Adrenal gland (tissue), 12 donors: Measurements from ENCODE around the gene BLNK. TPM values are rescaled to one million over a fixed set of nuclear protein-coding genes. Genes with fewer than 3 reads are reported as not detected.

Experiments used
- DNase-seq, 7 donors: peaks; one replicate each; pipeline ENCODE4 v3.0.0-alpha.2; 2019 to 2020
- H3K27ac ChIP-seq, 5 donors: fragments of 200-600 bp; sonication (generic) in 4 of 5; 1 replicate in 3 of 5; 2 replicates in 2 of 5; pipeline versions ENCODE4 v1.5.1 to v1.8.0; 2016 to 2020; ENCODE audit warnings: mild to moderate bottlenecking in 1 of 5
- H3K27me3 ChIP-seq: fragments of 200-600 bp; 2 replicates; pipeline ENCODE4 v1.8.0; 2021
- H3K36me3 ChIP-seq, 2 donors: fragments of 200-600 bp; replicated peaks in 1 of 2; 1 replicate in 1 of 2; 2 replicates in 1 of 2; pipeline versions ENCODE4 v1.5.1 to v1.8.0; 2018 to 2022
- H3K4me1 ChIP-seq, 2 donors: fragments of 200-600 bp; replicated peaks in 1 of 2; 1 replicate in 1 of 2; 2 replicates in 1 of 2; pipeline versions ENCODE4 v1.5.1 to v1.8.0; 2018 to 2021
- H3K4me3 ChIP-seq, 4 donors: fragments of 200-600 bp; sonication (generic) in 3 of 4; one replicate each; pipeline ENCODE4 v1.5.1; 2016 to 2018
- H3K9me3 ChIP-seq, 3 donors: fragments of 200-600 bp; sonication (generic) in 1 of 3; replicated peaks in 1 of 3; 1 replicate in 2 of 3; 2 replicates in 1 of 3; pipeline versions ENCODE4 v1.5.1 to v1.8.0; 2016 to 2021
- CTCF ChIP-seq, 6 experiments: fragments of 450-650 bp in 4 of 6; fragments of 200-600 bp in 2 of 6; sonication (generic) in 1 of 6; IDR thresholded peaks; 1 replicate in 5 of 6; 2 replicates in 1 of 6; pipeline versions ENCODE4 v1.5.1 to v1.8.0; 2016 to 2021; ENCODE audit warnings: antibody characterized with exemption in 6 of 6, mild to moderate bottlenecking in 2 of 6, moderate library complexity in 1 of 6
- POLR2A ChIP-seq, 2 donors: fragments of 450-650 bp; IDR thresholded peaks; one replicate each; pipeline ENCODE4 v1.6.1; 2017; ENCODE audit warnings: antibody characterized with exemption in 2 of 2, mild to moderate bottlenecking in 2 of 2, moderate library complexity in 1 of 2
- WGBS, 4 donors: extraction: QIAGEN DNeasy Blood & Tissue Kit in 2 of 4; methylation state at CpG; one replicate each; pipeline versions ENCODE4 v1.1.5 to v1.1.7; 2013 to 2017; 5-methylcytosine and 5-hydroxymethylcytosine counted together
- intact Hi-C, 2 donors: fragments of 100-400 bp; cut with DNase I; formaldehyde crosslinking; loops; one replicate each; pipeline versions ENCODE4 v1.14.1 to v1.15.0; 2022 to 2023
- polyA plus RNA-seq, 3 donors: library from polyadenylated mRNA; stranded (reverse); fragments of 200-250 nt in 2 of 3; fragments of 350-450 nt in 1 of 3; fragmentation: Illumina TruSeq in 1 of 3; extraction: RNeasy Lipid Tissue Mini Kit (QIAGEN cat#74804) in 1 of 3; gene quantifications; one replicate each; pipeline ENCODE4 v1.2.3, GENCODE V29; 2013 to 2014
- total RNA-seq, 9 donors: library from RNA; depleted of rRNA in 4 of 9; stranded (reverse); fragments of >200 nt in 4 of 9; fragments of 120-200 nt in 1 of 9; fragmentation: NEBNext Ultra II Directional in 1 of 9; extraction: Animal tissue kit (Norgen Biotek cat#: 25700) in 1 of 9; gene quantifications; one replicate each; pipeline versions ENCODE4 v1.1.0 to v1.2.4, GENCODE V29; 2013 to 2023
- donor health status: healthy with polysubstance abuse.
- donor health status: Bipolar disorder and iron deficiency.
- donor health status: DM: yes; HTN: yes; CAD: no.
- donor health status: DM: no; HTN: no; CAD: no.
- donor health status: DM: no; HTN: no; CAD: no.
- donor health status: DM: yes; HTN: yes; CAD: no.

BLNK gene
- total and polyA plus RNA-seq, 12 donors, result 0.72 to 8.5 (median 4.0) TPM

- no peaks in the 10 kb centered on the region for H3K27me3 ChIP-seq
- WGBS, 4 donors, result 79 to 82% (median 80%) methylated on average over 5 of the region's 5 CpGs
- peaks cover 0 to 18% of the 10 kb centered on the region in 2 donors for H3K4me1 ChIP-seq
- TF ChIP-seq POLR2A (IDR thresholded peaks at IDR 0.05) (no peak), CTCF (IDR thresholded peaks at IDR 0.05) (no peak)
- intact Hi-C loops, result no loop called here
- H3K9me3 ChIP-seq, result no peaks in the 10 kb centered on the region
- no peak overlapping the region for H3K27ac ChIP-seq
- H3K4me3 ChIP-seq, result no peak overlapping the region
- no peaks in the 10 kb centered on the region for H3K36me3 ChIP-seq
- no peak for DNase-seq
Measured at GRCh38 chr10:96254976-96255375, 16.4 kb downstream of the BLNK start.

GRCh38 chr10:96252730-96253129, 18.6 kb downstream of the BLNK start:
- no peak for TF ChIP-seq CTCF (IDR thresholded peaks at IDR 0.05)
- TF ChIP-seq POLR2A (IDR thresholded peaks at IDR 0.05), result no peak
- intact Hi-C loops, result no loop called here
- Histone ChIP-seq H3K4me3 (no peak overlapping the region), H3K36me3 (no peaks in the 10 kb centered on the region), H3K27me3 (no peaks in the 10 kb centered on the region), H3K27ac (no peak overlapping the region), H3K4me1 (peaks cover 0 to 6% of the 10 kb centered on the region in 2 donors), H3K9me3 (no peaks in the 10 kb centered on the region)
- WGBS, 4 donors, result 77 to 96% (median 83%) methylated on average over 5 of the region's 5 CpGs
- DNase-seq, result no peak

GRCh38 chr10:96250349-96250748, 21.0 kb downstream of the BLNK start:
- 48 to 65% (median 62%) methylated on average over 1 of the region's 1 CpG for WGBS, 4 donors
- Histone ChIP-seq H3K9me3 (no peaks in the 10 kb centered on the region), H3K4me1 (peaks cover 0 to 3% of the 10 kb centered on the region in 2 donors), H3K36me3 (no peaks in the 10 kb centered on the region), H3K4me3 (no peak overlapping the region), H3K27me3 (no peaks in the 10 kb centered on the region), H3K27ac (no peak overlapping the region)
- TF ChIP-seq CTCF (IDR thresholded peaks at IDR 0.05) (no peak), POLR2A (IDR thresholded peaks at IDR 0.05) (no peak)
- intact Hi-C loops, result no loop called here
- no peak for DNase-seq

GRCh38 chr10:96249264-96249663, 22.1 kb downstream of the BLNK start:
- DNase-seq, result no peak
- Histone ChIP-seq H3K4me3 (no peak overlapping the region), H3K27ac (no peak overlapping the region), H3K27me3 (no peaks in the 10 kb centered on the region), H3K9me3 (no peaks in the 10 kb centered on the region), H3K36me3 (no peaks in the 10 kb centered on the region), H3K4me1 (no peaks in the 10 kb centered on the region)
- WGBS, 4 donors, result 82 to 95% (median 89%) methylated on average over 5 of the region's 5 CpGs
- no peak for TF ChIP-seq POLR2A (IDR thresholded peaks at IDR 0.05)
- no peak for TF ChIP-seq CTCF (IDR thresholded peaks at IDR 0.05)
- intact Hi-C loops, result no loop called here
